Measurements from ENCODE around the gene CST8.

Gene CST8

GRCh38 chr20:23475395-23475794 is 15.5 kb upstream of the CST8 start:
- POLR2A ChIA-PET = no interaction called here
- no peak overlapping the region for H3K4me3 ChIP-seq (ENCODE audit: low read depth, low read length)
- no peak for TF ChIP-seq ZNF16 (tag by site-specific recombination; IDR thresholded peaks at IDR 0.05; ENCODE audit: low read depth)
- no peak for TF ChIP-seq HOXD13 (CRISPR knock-in tag; IDR thresholded peaks at IDR 0.05; ENCODE audit: borderline replicate concordance)
- no peak overlapping the region for H3K27ac ChIP-seq (ENCODE audit: extremely low read depth, low read depth, low read length)
- no peaks in the 10 kb centered on the region for H3K9me3 ChIP-seq (ENCODE audit: control insufficient read depth, insufficient read depth, low read depth, low read length)
- H3K36me3 ChIP-seq (ENCODE audit: control insufficient read depth in 2 of 2, insufficient read depth in 1 of 2, low read length in 2 of 2) = no peaks in the 10 kb centered on the region
- H3K4me1 ChIP-seq (ENCODE audit: control insufficient read depth, insufficient read depth, low read length) = no peaks in the 10 kb centered on the region
- CTCF ChIA-PET = no interaction called here

- TF ChIP-seq ZNF561 (tag by site-specific recombination; IDR thresholded peaks at IDR 0.05; ENCODE audit: borderline replicate concordance) = no peak
- no peak for TF ChIP-seq IKZF3 (tag by site-specific recombination; IDR thresholded peaks at IDR 0.05)
- no peak for TF ChIP-seq ZNF560 (tag by site-specific recombination; IDR thresholded peaks at IDR 0.05; ENCODE audit: borderline replicate concordance)
- H3K36me3 ChIP-seq (ENCODE audit: control insufficient read depth in 2 of 2, insufficient read depth in 1 of 2, low read length in 2 of 2) = no peaks in the 10 kb centered on the region
- H3K4me3 ChIP-seq (ENCODE audit: low read depth, low read length) = no peak overlapping the region
- no peaks in the 10 kb centered on the region for H3K4me1 ChIP-seq (ENCODE audit: control insufficient read depth, insufficient read depth, low read length)
- H3K27ac ChIP-seq (ENCODE audit: extremely low read depth, low read depth, low read length) = no peak overlapping the region
- ChIA-PET CTCF (no interaction called here), POLR2A (no interaction called here)
- no peaks in the 10 kb centered on the region for H3K9me3 ChIP-seq (ENCODE audit: control insufficient read depth, insufficient read depth, low read depth, low read length)
Observed at GRCh38 chr20:23476015-23476754, 14.7 kb upstream of the CST8 start.

- Histone ChIP-seq H3K27ac (ENCODE audit: extremely low read depth, low read depth, low read length) (no peak overlapping the region), H3K4me1 (ENCODE audit: control insufficient read depth, insufficient read depth, low read length) (no peaks in the 10 kb centered on the region), H3K9me3 (ENCODE audit: control insufficient read depth, insufficient read depth, low read depth, low read length) (no peaks in the 10 kb centered on the region), H3K36me3 (ENCODE audit: control insufficient read depth in 2 of 2, insufficient read depth in 1 of 2, low read length in 2 of 2) (no peaks in the 10 kb centered on the region), H3K4me3 (ENCODE audit: low read depth, low read length) (no peak overlapping the region)
- ChIA-PET POLR2A (no interaction called here), CTCF (no interaction called here)
- TF ChIP-seq ZNF202 (tag by site-specific recombination; IDR thresholded peaks at IDR 0.05; ENCODE audit: borderline replicate concordance) = no peak
- no peak for TF ChIP-seq ZNF157 (tag by site-specific recombination; IDR thresholded peaks at IDR 0.05)
- TF ChIP-seq AEBP2 (tag by site-specific recombination; IDR thresholded peaks at IDR 0.05; ENCODE audit: borderline replicate concordance) = no peak
- no peak for TF ChIP-seq ZNF654 (tag by site-specific recombination; IDR thresholded peaks at IDR 0.05; ENCODE audit: low read depth)
- no peak for TF ChIP-seq ZNF777 (tag by site-specific recombination; IDR thresholded peaks at IDR 0.05; ENCODE audit: borderline replicate concordance)
- no peak for TF ChIP-seq ZNF148 (tag by site-specific recombination; IDR thresholded peaks at IDR 0.05; ENCODE audit: borderline replicate concordance)
- no peak for TF ChIP-seq REPIN1 (tag by site-specific recombination; IDR thresholded peaks at IDR 0.05; ENCODE audit: low read depth)
- no peak for TF ChIP-seq ZBTB26 (tag by site-specific recombination; optimal IDR thresholded peaks at IDR 0.05)
- no peak for TF ChIP-seq ZBTB11 (tag by site-specific recombination; conservative IDR thresholded peaks at IDR 0.05; ENCODE audit: low read depth)
- TF ChIP-seq ZNF660 (tag by site-specific recombination; IDR thresholded peaks at IDR 0.05) = no peak
- no peak for TF ChIP-seq ZBTB17 (tag by site-specific recombination; IDR thresholded peaks at IDR 0.05)
- TF ChIP-seq ZNF416 (tag by site-specific recombination; IDR thresholded peaks at IDR 0.05) = no peak
- no peak for TF ChIP-seq ZNF791 (tag by site-specific recombination; IDR thresholded peaks at IDR 0.05)
- TF ChIP-seq ZFHX2 (tag by site-specific recombination; conservative IDR thresholded peaks at IDR 0.05) = no peak
- no peak for TF ChIP-seq ZNF138 (tag by site-specific recombination; IDR thresholded peaks at IDR 0.05; ENCODE audit: borderline replicate concordance)
- TF ChIP-seq ZNF426 (tag by site-specific recombination; IDR thresholded peaks at IDR 0.05) = no peak
- TF ChIP-seq ZNF670 (tag by site-specific recombination; IDR thresholded peaks at IDR 0.05; ENCODE audit: low read depth) = no peak
Observed at GRCh38 chr20:23477223-23477622, 13.7 kb upstream of the CST8 start.

Data from HEK293 (cell line).